ENCODE results near the gene PSME3.

DNA sequence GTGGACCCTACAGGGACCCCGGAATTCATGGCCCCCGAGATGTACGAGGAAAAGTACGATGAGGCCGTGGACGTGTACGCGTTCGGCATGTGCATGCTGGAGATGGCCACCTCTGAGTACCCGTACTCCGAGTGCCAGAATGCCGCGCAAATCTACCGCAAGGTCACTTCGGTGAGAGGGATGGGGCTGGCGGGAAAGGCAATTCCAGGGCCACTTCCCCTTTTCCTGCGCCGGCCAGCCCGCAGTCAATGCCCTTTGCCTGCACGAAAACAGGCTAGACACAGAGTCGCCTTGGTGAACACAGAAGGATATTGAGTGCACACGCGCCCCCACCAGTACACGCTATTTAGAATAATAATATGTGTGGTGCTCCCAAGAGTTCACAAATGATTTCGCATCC lies 48.8 kb upstream of the PSME3 start:
- TF ChIP-seq, protein P1, sequence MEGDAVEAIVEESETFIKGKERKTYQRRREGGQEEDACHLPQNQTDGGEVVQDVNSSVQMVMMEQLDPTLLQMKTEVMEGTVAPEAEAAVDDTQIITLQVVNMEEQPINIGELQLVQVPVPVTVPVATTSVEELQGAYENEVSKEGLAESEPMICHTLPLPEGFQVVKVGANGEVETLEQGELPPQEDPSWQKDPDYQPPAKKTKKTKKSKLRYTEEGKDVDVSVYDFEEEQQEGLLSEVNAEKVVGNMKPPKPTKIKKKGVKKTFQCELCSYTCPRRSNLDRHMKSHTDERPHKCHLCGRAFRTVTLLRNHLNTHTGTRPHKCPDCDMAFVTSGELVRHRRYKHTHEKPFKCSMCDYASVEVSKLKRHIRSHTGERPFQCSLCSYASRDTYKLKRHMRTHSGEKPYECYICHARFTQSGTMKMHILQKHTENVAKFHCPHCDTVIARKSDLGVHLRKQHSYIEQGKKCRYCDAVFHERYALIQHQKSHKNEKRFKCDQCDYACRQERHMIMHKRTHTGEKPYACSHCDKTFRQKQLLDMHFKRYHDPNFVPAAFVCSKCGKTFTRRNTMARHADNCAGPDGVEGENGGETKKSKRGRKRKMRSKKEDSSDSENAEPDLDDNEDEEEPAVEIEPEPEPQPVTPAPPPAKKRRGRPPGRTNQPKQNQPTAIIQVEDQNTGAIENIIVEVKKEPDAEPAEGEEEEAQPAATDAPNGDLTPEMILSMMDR (conservative IDR thresholded peaks at IDR 0.05; ENCODE audit: low read depth, low read length) = no peak
- TF ChIP-seq EZH2 (IDR thresholded peaks at IDR 0.05; ENCODE audit: borderline replicate concordance, low read depth, low read length, poor library complexity, severe bottlenecking) = no peak

Data from A673 (cell line).